Astrocyte of the spinal cord (primary cell): ENCODE data around the gene POPDC2.

Experiments used
- DNase-seq: peaks from one replicate; pipeline ENCODE4 v3.0.0; 2011; ENCODE audit warnings: low read depth, low spot score
- H3K4me3 ChIP-seq: 2 replicates; pipeline ENCODE4 v1.5.1; 2011; ENCODE audit warnings: low read depth, mild to moderate bottlenecking, low read length, moderate library complexity
- CTCF ChIP-seq: IDR thresholded peaks from 2 replicates; pipeline ENCODE4 v1.5.1; 2012; ENCODE audit warnings: low read depth, mild to moderate bottlenecking, low read length, inconsistent platforms
- in situ Hi-C: cut with HindIII; loops from 2 replicates; pipeline ENCODE4 v1.10.0; 2017; ENCODE audit warnings: low sequenced_read_pairs

The POPDC2 gene

GRCh38 chr3:119604878-119605277, 55.5 kb downstream of the POPDC2 start:
- in situ Hi-C loops, result no loop called here
- peak; percentile 75 for DNase-seq
- H3K4me3 ChIP-seq, result no peak overlapping the region
- TF ChIP-seq CTCF, result no peak

- no peak overlapping the region for H3K4me3 ChIP-seq
- in situ Hi-C loops, result no loop called here
- DNase-seq, result no peak
- TF ChIP-seq CTCF, result no peak
Measured at GRCh38 chr3:119602676-119603075, 57.7 kb downstream of the POPDC2 start.

GRCh38 chr3:119601154-119601553, 59.2 kb downstream of the POPDC2 start:
- in situ Hi-C loops, result no loop called here
- no peak overlapping the region for H3K4me3 ChIP-seq
- TF ChIP-seq CTCF, result no peak
- no peak for DNase-seq

- H3K4me3 ChIP-seq, result no peak overlapping the region
- no peak for DNase-seq
- TF ChIP-seq CTCF, result peak; percentile 32
- in situ Hi-C loops, result no loop called here
Measured at GRCh38 chr3:119600732-119601131, 59.7 kb downstream of the POPDC2 start.

GRCh38 chr3:119599558-119600174, 60.7 kb downstream of the POPDC2 start:
- H3K4me3 ChIP-seq, result no peak overlapping the region
- no peak for DNase-seq
- no peak for TF ChIP-seq CTCF
- in situ Hi-C loops, result no loop called here

- no peak for DNase-seq
- no peak for TF ChIP-seq CTCF
- in situ Hi-C loops, result no loop called here
- H3K4me3 ChIP-seq, result no peak overlapping the region
Measured at GRCh38 chr3:119598410-119599098, 61.8 kb downstream of the POPDC2 start.
